Caco-2 (cell line): ENCODE results near the gene KRT85. TPM values are rescaled to one million over a fixed set of nuclear protein-coding genes. Genes with fewer than 3 reads are reported as not detected.
A peak's percentile ranks its signal among the peaks of the same experiment; 100 is the strongest.

ENCODE experiments used
- BruUV-seq: library from RNA; stranded (reverse); fragments of 400-500 nt; replicated peaks from 2 replicates; lab custom pipeline; 2021; lab: Mats Ljungman, UMichigan
- CTCF ChIA-PET: fragments of 300-600 bp; sonication (Branson Sonifier 250); formaldehyde crosslinking; loops from one replicate; lab custom pipeline; 2022; ENCODE audit warnings: antibody characterized with exemption; lab: Charles Lee
- POLR2A ChIA-PET: fragments of 300-600 bp; sonication (Branson Sonifier 250); formaldehyde crosslinking; loops from one replicate; lab custom pipeline; 2022; ENCODE audit warnings: antibody characterized with exemption; lab: Charles Lee
- DNase-seq, 2 experiments: peaks; one replicate each; pipeline versions ENCODE4 v3.0.0 to v3.0.0-alpha.2; 2020 to 2022
- H3K27me3 ChIP-seq: replicated peaks from 2 replicates; pipeline ENCODE4 v1.6.0; 2011; ENCODE audit warnings: low read length; ENCODE audit not compliant: control insufficient read depth, insufficient read depth
- H3K36me3 ChIP-seq: 2 replicates; pipeline ENCODE4 v1.5.1; 2011; ENCODE audit warnings: low read length; ENCODE audit not compliant: control insufficient read depth, insufficient read depth
- H3K4me1 ChIP-seq: fragments of 250-450 bp; sonication (Bioruptor Pico); 2 replicates; pipeline ENCODE4 v1.5.1; 2020; ENCODE audit warnings: mild to moderate bottlenecking
- H3K4me3 ChIP-seq: 2 replicates; pipeline ENCODE4 v1.5.1; 2011; ENCODE audit warnings: low read depth, mild to moderate bottlenecking, control low read depth, low read length
- H3K9me3 ChIP-seq: fragments of 250-450 bp; sonication (Bioruptor Pico); 2 replicates; pipeline ENCODE4 v1.5.1; 2020; ENCODE audit warnings: mild to moderate bottlenecking, moderate library complexity
- H3K27ac Mint-ChIP-seq: one replicate; pipeline ENCODE4 v1.8.0; 2022; ENCODE audit warnings: mixed read lengths; ENCODE audit not compliant: unreplicated experiment
- H3K27me3 Mint-ChIP-seq: one replicate; pipeline ENCODE4 v1.8.0; 2022; ENCODE audit warnings: mixed read lengths; ENCODE audit not compliant: insufficient read depth, unreplicated experiment
- H3K36me3 Mint-ChIP-seq: one replicate; pipeline ENCODE4 v1.8.0; 2022; ENCODE audit warnings: mild to moderate bottlenecking, mixed read lengths; ENCODE audit not compliant: insufficient read depth, unreplicated experiment
- H3K4me1 Mint-ChIP-seq: one replicate; pipeline ENCODE4 v1.8.0; 2022; ENCODE audit warnings: low read depth, mixed read lengths; ENCODE audit not compliant: unreplicated experiment
- H3K4me3 Mint-ChIP-seq: one replicate; pipeline ENCODE4 v1.8.0; 2022; ENCODE audit warnings: mild to moderate bottlenecking, moderate library complexity, mixed read lengths; ENCODE audit not compliant: unreplicated experiment
- H3K9me3 Mint-ChIP-seq: one replicate; pipeline ENCODE4 v1.8.0; 2022; ENCODE audit warnings: mixed read lengths; ENCODE audit not compliant: unreplicated experiment
- CTCF ChIP-seq, 2 experiments: fragments of 200-600 bp in 1 of 2; IDR thresholded peaks; 1 replicate in 1 of 2; 2 replicates in 1 of 2; pipeline versions ENCODE4 v1.5.1 to v1.8.0; 2011 to 2022; ENCODE audit warnings: antibody characterized with exemption in 1 of 2, control low read depth in 1 of 2, inconsistent platforms in 1 of 2, low read depth in 1 of 2, low read length in 1 of 2, mild to moderate bottlenecking in 1 of 2, moderate library complexity in 1 of 2; ENCODE audit not compliant: insufficient read depth in 1 of 2, severe bottlenecking in 1 of 2, unreplicated experiment in 1 of 2
- intact Hi-C: fragments of 100-400 bp; cut with micrococcal nuclease; formaldehyde crosslinking; loops from one replicate; pipeline ENCODE4 v1.10.0; 2022; ENCODE audit not compliant: unreplicated experiment
- total RNA-seq: library from RNA; stranded (reverse); gene quantifications from 2 replicates; pipeline ENCODE4 v1.2.3, GENCODE V29; 2022

Gene KRT85
- total RNA-seq, 1 experiment from 2014 or later, result not detected

- POLR2A ChIA-PET, result no interaction called here
- no peak overlapping the region for H3K27ac Mint-ChIP-seq
- H3K27me3 Mint-ChIP-seq, result peaks cover 2% of the 10 kb centered on the region
- no peaks in the 10 kb centered on the region for H3K9me3 Mint-ChIP-seq
- BruUV-seq, result no TSS peak
- H3K4me3 ChIP-seq, result no peak overlapping the region
- no peak for DNase-seq
- H3K27me3 ChIP-seq, result no peaks in the 10 kb centered on the region; the same call in none of the 2 replicates
- no peak for TF ChIP-seq CTCF (IDR thresholded peaks at IDR 0.05; ENCODE audit: insufficient read depth in 1 of 2, low read depth in 1 of 2, low read length in 1 of 2, severe bottlenecking in 1 of 2, unreplicated experiment in 1 of 2)
- no peak overlapping the region for H3K4me3 Mint-ChIP-seq
- peaks cover under 1% of the 10 kb centered on the region for H3K4me1 Mint-ChIP-seq
- CTCF ChIA-PET, result interaction anchor here (0.6 to 3.8 kb wide), 17 partner anchors 9 to 552 kb away, joined by 3 to 21 read pairs (median 3); no protein-coding TSS in a partner anchor
- no peaks in the 10 kb centered on the region for H3K36me3 Mint-ChIP-seq
- intact Hi-C loops, result loop anchor here (1.0 to 5.0 kb wide), 3 partner anchors 46 to 189 kb away; no protein-coding TSS in a partner anchor
- H3K36me3 ChIP-seq, result no peaks in the 10 kb centered on the region
- no peaks in the 10 kb centered on the region; the same call in 1 of the 2 replicates for H3K4me1 ChIP-seq
- no peaks in the 10 kb centered on the region for H3K9me3 ChIP-seq
Measured at GRCh38 chr12:52327830-52328500, 39.3 kb downstream of the KRT85 start.

DNA sequence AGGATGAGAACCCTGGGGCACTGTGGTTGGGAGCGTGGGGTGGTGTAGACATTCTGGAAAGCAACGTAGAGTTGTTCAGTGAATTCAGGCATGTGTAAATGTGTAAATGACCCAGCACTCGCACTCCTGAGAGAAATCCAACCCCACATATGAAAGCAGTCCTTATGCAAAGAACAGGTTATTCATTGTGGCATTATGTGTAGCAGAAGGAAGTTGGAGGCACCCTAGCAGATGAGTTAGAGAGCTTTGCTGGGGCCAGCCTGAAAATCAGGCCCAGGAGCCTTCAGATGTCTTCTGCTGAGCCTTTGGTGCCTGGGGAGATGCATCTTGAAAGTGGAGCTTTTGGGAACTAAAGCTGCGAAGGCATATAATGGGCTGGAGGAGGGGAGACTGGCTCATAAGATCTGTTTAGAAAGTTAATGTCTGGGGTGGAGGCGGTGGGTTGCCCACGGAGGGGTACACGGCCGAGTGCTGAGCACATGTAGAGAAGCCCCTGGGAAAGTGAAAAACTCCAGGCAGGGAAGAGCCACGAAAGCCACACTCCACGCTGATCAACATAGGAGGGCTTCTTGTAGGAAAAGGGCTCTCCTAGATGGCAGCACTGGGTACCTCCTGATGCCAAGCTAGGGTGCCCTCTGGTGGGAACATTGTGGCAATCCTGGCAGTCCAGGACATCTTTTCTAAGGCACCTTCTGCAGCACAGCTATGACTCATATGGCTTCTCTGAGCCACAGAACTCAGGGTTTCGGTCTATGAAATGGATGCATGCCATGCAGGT, 40.0 kb downstream of the KRT85 start:
- no peaks in the 10 kb centered on the region for H3K36me3 Mint-ChIP-seq
- TF ChIP-seq CTCF (IDR thresholded peaks at IDR 0.05; ENCODE audit: insufficient read depth in 1 of 2, low read depth in 1 of 2, low read length in 1 of 2, severe bottlenecking in 1 of 2, unreplicated experiment in 1 of 2), result peak; percentile 66 to 92
- no peak overlapping the region for H3K27ac Mint-ChIP-seq
- ChIA-PET POLR2A (no interaction called here), CTCF (interaction anchor here (0.6 to 3.8 kb wide), 18 partner anchors 8 to 553 kb away, joined by 3 to 21 read pairs (median 4); no protein-coding TSS in a partner anchor)
- H3K4me1 Mint-ChIP-seq, result no peaks in the 10 kb centered on the region
- H3K9me3 Mint-ChIP-seq, result no peaks in the 10 kb centered on the region
- Histone ChIP-seq H3K4me3 (no peak overlapping the region), H3K4me1 (no peaks in the 10 kb centered on the region), H3K27me3 (no peaks in the 10 kb centered on the region; the same call in none of the 2 replicates), H3K36me3 (no peaks in the 10 kb centered on the region), H3K9me3 (no peaks in the 10 kb centered on the region)
- intact Hi-C loops, result loop anchor here (1.0 to 5.0 kb wide), 3 partner anchors 45 to 188 kb away; no protein-coding TSS in a partner anchor
- peaks cover 2% of the 10 kb centered on the region for H3K27me3 Mint-ChIP-seq
- BruUV-seq, result no TSS peak
- no peak overlapping the region for H3K4me3 Mint-ChIP-seq
- peak; percentile 80 to 81 for DNase-seq

DNA sequence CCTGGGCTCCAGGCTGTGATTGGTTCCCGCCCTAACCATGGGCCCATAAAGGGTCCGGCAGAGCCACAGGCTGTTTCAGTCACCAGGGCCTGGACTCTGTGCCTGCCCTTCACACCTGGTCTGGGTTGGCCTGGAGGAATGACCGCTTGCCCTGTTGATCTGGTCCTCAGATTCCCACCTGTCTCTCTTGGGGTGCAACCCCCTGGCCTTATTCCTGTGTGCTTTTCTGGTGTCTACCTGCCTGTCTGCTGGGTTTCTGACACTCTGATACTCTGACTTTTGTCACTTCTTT, 43.2 kb downstream of the KRT85 start:
- ChIA-PET POLR2A (no interaction called here), CTCF (no interaction called here)
- Histone ChIP-seq H3K9me3 (no peaks in the 10 kb centered on the region), H3K4me1 (no peaks in the 10 kb centered on the region), H3K4me3 (no peak overlapping the region), H3K27me3 (no peaks in the 10 kb centered on the region; the same call in none of the 2 replicates), H3K36me3 (no peaks in the 10 kb centered on the region)
- DNase-seq, result no peak
- no peaks in the 10 kb centered on the region for H3K36me3 Mint-ChIP-seq
- no peak for TF ChIP-seq CTCF (IDR thresholded peaks at IDR 0.05; ENCODE audit: insufficient read depth in 1 of 2, low read depth in 1 of 2, low read length in 1 of 2, severe bottlenecking in 1 of 2, unreplicated experiment in 1 of 2)
- no peaks in the 10 kb centered on the region for H3K9me3 Mint-ChIP-seq
- H3K4me1 Mint-ChIP-seq, result no peaks in the 10 kb centered on the region
- intact Hi-C loops, result no loop called here
- no peak overlapping the region for H3K4me3 Mint-ChIP-seq
- no TSS peak for BruUV-seq
- H3K27ac Mint-ChIP-seq, result no peak overlapping the region
- H3K27me3 Mint-ChIP-seq, result peaks cover 5% of the 10 kb centered on the region
